HG03135 (cell line): ENCODE data around the gene CHAMP1.
A peak's percentile ranks its signal among the peaks of the same experiment; 100 is the strongest.

Experiments used
- ATAC-seq: cut with Tn5 transposase; IDR thresholded peaks from one replicate; pipeline ENCODE4 v1.9.1; 2021; ENCODE audit warnings: mild to moderate bottlenecking, moderate library complexity; ENCODE audit not compliant: unreplicated experiment

Gene CHAMP1

GRCh38 chr13:114296902-114297301 is 17.4 kb upstream of the CHAMP1 start:
- ATAC-seq: no peak

GRCh38 chr13:114298866-114299265 is 15.4 kb upstream of the CHAMP1 start:
- no peak for ATAC-seq

GRCh38 chr13:114299604-114300305 is 14.5 kb upstream of the CHAMP1 start:
- ATAC-seq: no peak

- ATAC-seq: no peak
These were observed 10.5 kb upstream of the CHAMP1 start for GRCh38 chr13:114303700-114304327.

GRCh38 chr13:114304346-114305034 is 9.8 kb upstream of the CHAMP1 start:
- no peak for ATAC-seq

- no peak for ATAC-seq
These were observed 5.2 kb upstream of the CHAMP1 start for GRCh38 chr13:114309086-114309485.

- no peak for ATAC-seq
These were observed 4.4 kb upstream of the CHAMP1 start for GRCh38 chr13:114309806-114310410.

GRCh38 chr13:114310956-114311355 is 3.3 kb upstream of the CHAMP1 start:
- ATAC-seq: no peak

GRCh38 chr13:114311387-114311786 is 2.9 kb upstream of the CHAMP1 start:
- no peak for ATAC-seq

GRCh38 chr13:114311908-114312307 is 2.4 kb upstream of the CHAMP1 start:
- ATAC-seq: no peak

- ATAC-seq: peak; percentile 29
These were observed 1.0 kb upstream of the CHAMP1 start for GRCh38 chr13:114313061-114313860.

GRCh38 chr13:114315074-114315785 is 927 bp downstream of the CHAMP1 start:
- ATAC-seq: no peak

GRCh38 chr13:114318624-114319023 is 4.3 kb downstream of the CHAMP1 start:
- ATAC-seq: no peak

- ATAC-seq: no peak
These were observed 5.2 kb downstream of the CHAMP1 start for GRCh38 chr13:114319441-114319913.

- no peak for ATAC-seq
These were observed 5.8 kb downstream of the CHAMP1 start for GRCh38 chr13:114320065-114320464.

GRCh38 chr13:114321256-114321655 is 7.0 kb downstream of the CHAMP1 start:
- ATAC-seq: no peak

- no peak for ATAC-seq
These were observed 9.0 kb downstream of the CHAMP1 start for GRCh38 chr13:114323349-114323748.

GRCh38 chr13:114324334-114324733 is 10.0 kb downstream of the CHAMP1 start:
- no peak for ATAC-seq

GRCh38 chr13:114325729-114326128 is 11.4 kb downstream of the CHAMP1 start:
- no peak for ATAC-seq

- no peak for ATAC-seq
These were observed 13.7 kb downstream of the CHAMP1 start for GRCh38 chr13:114328034-114328433.
